Endometrium (tissue), 2 donors: ENCODE measurements around the gene GP1BB.

Source experiments
- FAIRE-seq: peaks from 2 replicates; lab custom pipeline; 2012; peaks lifted over from hg19 to GRCh38; lab: Jason Lieb, UNC
- donor health status: control.
- donor health status: control.

Gene GP1BB

GRCh38 chr22:19742160-19743066 is 19.1 kb downstream of the GP1BB start:
- no peak for FAIRE-seq

- no peak for FAIRE-seq
Observed at GRCh38 chr22:19743081-19743480, 19.7 kb downstream of the GP1BB start.

- FAIRE-seq, result no peak
Observed at GRCh38 chr22:19743651-19744050, 20.3 kb downstream of the GP1BB start.

- FAIRE-seq, result no peak
Observed at GRCh38 chr22:19744350-19745006, 21.1 kb downstream of the GP1BB start.

GRCh38 chr22:19745155-19746101 is 22.1 kb downstream of the GP1BB start:
- no peak for FAIRE-seq

GRCh38 chr22:19746726-19747125 is 23.4 kb downstream of the GP1BB start:
- FAIRE-seq, result no peak

GRCh38 chr22:19747551-19747950 is 24.2 kb downstream of the GP1BB start:
- no peak for FAIRE-seq

- no peak for FAIRE-seq
Observed at GRCh38 chr22:19748139-19748538, 24.8 kb downstream of the GP1BB start.

GRCh38 chr22:19748991-19749664 is 25.8 kb downstream of the GP1BB start:
- no peak for FAIRE-seq

GRCh38 chr22:19749876-19750275 is 26.5 kb downstream of the GP1BB start:
- FAIRE-seq, result no peak

GRCh38 chr22:19750507-19751490 is 27.5 kb downstream of the GP1BB start:
- FAIRE-seq, result no peak

- FAIRE-seq, result no peak
Observed at GRCh38 chr22:19751497-19752245, 28.3 kb downstream of the GP1BB start.

GRCh38 chr22:19753090-19753842 is 29.9 kb downstream of the GP1BB start:
- no peak for FAIRE-seq

- FAIRE-seq, result no peak
Observed at GRCh38 chr22:19753996-19754700, 30.8 kb downstream of the GP1BB start.

- FAIRE-seq, result no peak
Observed at GRCh38 chr22:19754701-19755144, 31.4 kb downstream of the GP1BB start.

- FAIRE-seq, result no peak
Observed at GRCh38 chr22:19755145-19755710, 31.9 kb downstream of the GP1BB start.

GRCh38 chr22:19755722-19756287 is 32.5 kb downstream of the GP1BB start:
- FAIRE-seq, result no peak
